Raji (cell line): ENCODE measurements around the gene TM4SF20.

Experiments used
- POLR2A ChIP-seq: IDR thresholded peaks from 2 replicates; pipeline ENCODE4 v1.6.1; 2011; ENCODE audit warnings: low read depth, low read length, control low read depth; ENCODE audit not compliant: insufficient read depth

The TM4SF20 gene

GRCh38 chr2:227317834-227318233, 61.3 kb downstream of the TM4SF20 start:
- no peak for TF ChIP-seq POLR2A

GRCh38 chr2:227313310-227313709, 65.8 kb downstream of the TM4SF20 start:
- no peak for TF ChIP-seq POLR2A

- TF ChIP-seq POLR2A: no peak
These were observed 66.5 kb downstream of the TM4SF20 start for GRCh38 chr2:227312579-227312978.
